MG63 (cell line): ENCODE data around the gene MALRD1. TPM values are rescaled to one million over a fixed set of nuclear protein-coding genes. Genes with fewer than 3 reads are reported as not detected.
"Not testable (repeated sequence)": the region's sequence is repeated elsewhere in the genome, so short reads cannot be mapped to it uniquely, and the experiment has no call there.

ENCODE experiments used
- DNase-seq: peaks from one replicate; pipeline ENCODE4 v3.0.0-alpha.2; 2020
- H3K27me3 ChIP-seq: fragments of 250-450 bp; sonication (Bioruptor Pico); 2 replicates; pipeline ENCODE4 v1.5.1; 2020; ENCODE audit warnings: mild to moderate bottlenecking, moderate library complexity
- H3K36me3 ChIP-seq: fragments of 250-450 bp; sonication (Bioruptor Pico); 2 replicates; pipeline ENCODE4 v1.5.1; 2020; ENCODE audit warnings: mild to moderate bottlenecking, moderate library complexity
- H3K4me3 ChIP-seq: fragments of 250-450 bp; sonication (Bioruptor Pico); 2 replicates; pipeline ENCODE4 v1.5.1; 2020; ENCODE audit warnings: mild to moderate bottlenecking, moderate library complexity
- H3K9me3 ChIP-seq: fragments of 250-450 bp; sonication (Bioruptor Pico); 2 replicates; pipeline ENCODE4 v1.5.1; 2020; ENCODE audit warnings: mild to moderate bottlenecking, moderate library complexity
- total RNA-seq: library from RNA; depleted of rRNA; stranded (reverse); fragments of >200 nt; shearing (Covaris generic); gene quantifications from 2 replicates; pipeline ENCODE4 v1.2.3, GENCODE V29; 2014; ENCODE audit warnings: low replicate concordance

The MALRD1 gene
- total RNA-seq, 1 experiment from 2014 or later = 0.26 TPM

DNA sequence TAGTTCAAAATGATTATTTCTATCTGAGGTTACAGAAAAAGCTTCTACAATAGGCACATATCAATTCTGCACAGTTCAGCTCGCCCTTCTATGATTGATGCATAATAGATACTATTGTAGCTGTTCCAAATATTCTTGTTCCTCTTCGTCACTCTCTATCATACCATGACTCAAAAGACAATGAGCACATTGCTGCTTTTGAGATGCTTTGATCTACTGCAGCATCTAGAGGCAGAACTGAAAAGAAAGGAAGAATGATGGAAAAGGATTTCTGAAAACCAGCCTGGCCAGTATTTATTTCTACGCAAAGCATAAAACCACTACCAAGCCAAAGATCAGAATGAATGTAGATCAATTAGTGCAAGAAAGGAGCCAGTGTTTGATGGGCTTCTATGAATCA is 708.3 kb downstream of the MALRD1 start:
- H3K36me3 ChIP-seq = no peaks in the 10 kb centered on the region
- DNase-seq = no peak
- no peaks in the 10 kb centered on the region for H3K9me3 ChIP-seq
- no peak overlapping the region for H3K4me3 ChIP-seq
- no peaks in the 10 kb centered on the region for H3K27me3 ChIP-seq

DNA sequence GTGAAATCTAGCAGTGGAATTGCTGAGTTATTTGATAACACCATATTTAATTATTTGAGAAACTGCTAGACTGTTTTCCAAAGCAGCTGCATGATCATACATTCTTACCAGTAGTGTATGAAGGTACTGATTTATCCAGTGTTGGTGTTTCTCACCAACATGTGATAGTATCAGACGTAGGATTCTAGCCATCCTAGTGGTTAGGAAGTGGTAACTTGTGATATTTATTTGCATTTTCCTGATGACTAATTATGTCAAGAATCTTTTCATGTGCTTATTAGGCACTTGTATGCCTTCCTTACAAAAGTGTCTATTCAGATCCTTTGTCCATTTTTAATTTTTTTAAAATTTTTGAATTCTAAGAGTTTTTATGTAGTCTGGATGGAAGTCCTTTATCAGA is 713.4 kb downstream of the MALRD1 start:
- Histone ChIP-seq H3K9me3 (no peaks in the 10 kb centered on the region), H3K36me3 (no peaks in the 10 kb centered on the region)
- DNase-seq = no peak

DNA sequence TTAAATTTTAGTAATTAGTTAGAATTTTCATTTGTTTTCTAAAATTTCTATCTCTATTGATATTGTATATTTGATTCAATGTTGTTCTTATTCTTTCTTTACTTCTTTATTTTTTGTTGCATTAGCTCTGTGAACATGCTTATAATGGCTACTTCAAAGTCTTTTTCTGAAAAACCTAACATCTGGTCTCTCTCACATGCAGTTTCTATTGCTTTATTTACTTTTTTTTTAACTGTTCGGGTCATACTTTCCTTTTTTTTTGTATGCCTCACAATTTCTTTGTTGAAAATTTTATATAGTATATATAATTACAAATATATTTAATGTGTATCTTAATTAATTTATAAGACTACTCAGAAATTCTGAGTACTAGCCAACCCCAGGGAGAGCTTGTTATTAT is 715.5 kb downstream of the MALRD1 start:
- DNase-seq = no peak
- Histone ChIP-seq H3K4me3 (no peak overlapping the region), H3K27me3 (no peaks in the 10 kb centered on the region), H3K9me3 (no peaks in the 10 kb centered on the region), H3K36me3 (no peaks in the 10 kb centered on the region)

More for the DNA sequence above, 713.4 kb downstream of the MALRD1 start:
- Histone ChIP-seq H3K27me3 (no peaks in the 10 kb centered on the region), H3K4me3 (no peak overlapping the region)

DNA sequence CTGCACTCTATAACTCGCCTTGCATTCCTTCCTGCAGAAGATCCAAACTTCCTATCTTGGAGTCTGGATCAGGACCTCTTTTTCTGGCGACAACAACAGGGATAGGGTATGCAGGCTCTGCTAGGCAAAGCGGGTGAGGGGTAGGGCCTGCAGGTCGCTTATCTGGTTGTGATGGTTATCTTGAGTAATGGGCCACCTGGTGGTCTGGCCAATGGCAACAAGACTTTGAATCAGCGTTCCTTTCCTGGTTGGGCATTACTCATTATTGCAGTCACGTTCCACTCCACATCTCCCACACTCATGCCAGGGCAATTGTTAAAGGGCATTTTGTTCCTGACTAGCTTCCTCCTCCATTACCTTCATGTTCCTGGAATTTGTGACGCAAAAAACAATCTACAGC is 719.3 kb downstream of the MALRD1 start:
- no peak overlapping the region for H3K4me3 ChIP-seq
- no peaks in the 10 kb centered on the region for H3K9me3 ChIP-seq
- H3K36me3 ChIP-seq = no peaks in the 10 kb centered on the region
- no peaks in the 10 kb centered on the region for H3K27me3 ChIP-seq
- no peak for DNase-seq

DNA sequence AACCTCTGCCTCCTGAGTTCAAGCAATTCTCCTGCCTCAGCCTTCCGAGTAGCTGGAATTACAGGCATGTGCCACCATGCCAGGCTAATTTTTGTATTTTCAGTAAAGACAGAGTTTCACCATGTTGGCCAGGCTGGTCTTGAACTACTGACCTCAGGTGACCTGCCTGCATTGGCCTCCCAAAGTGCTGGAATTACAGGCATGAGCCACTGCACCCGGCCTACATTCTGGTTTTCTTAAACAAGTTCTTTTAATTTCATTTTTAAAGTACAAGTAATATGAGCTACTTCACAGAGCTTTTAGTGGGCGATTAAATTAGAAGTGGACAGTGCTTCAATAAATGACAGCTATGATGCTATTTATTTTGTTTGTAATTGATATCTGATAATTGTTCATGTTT is 721.2 kb downstream of the MALRD1 start:
- not testable (repeated sequence) for H3K36me3 ChIP-seq, H3K4me3 ChIP-seq, DNase-seq, H3K27me3 ChIP-seq, H3K9me3 ChIP-seq

DNA sequence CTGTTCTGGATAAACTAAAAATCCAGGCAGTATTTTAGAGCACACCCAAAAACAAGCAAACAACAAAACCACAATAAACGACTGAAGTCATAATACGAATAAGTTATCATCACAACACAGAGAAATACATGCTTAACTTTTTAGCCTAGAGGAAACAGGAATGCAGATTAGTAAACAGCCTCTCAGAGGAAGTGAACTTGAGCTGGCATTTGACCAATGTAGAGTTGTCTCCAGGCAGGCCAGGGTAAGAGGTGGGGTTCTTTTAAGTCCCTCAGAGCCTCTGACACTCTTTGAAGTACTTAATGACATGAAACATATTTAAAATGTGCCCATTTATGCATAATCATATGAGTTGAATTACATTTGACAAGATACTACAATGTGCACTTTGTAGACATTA is 724.4 kb downstream of the MALRD1 start:
- no peaks in the 10 kb centered on the region for H3K9me3 ChIP-seq
- no peak for DNase-seq
- no peaks in the 10 kb centered on the region for H3K36me3 ChIP-seq
- no peak overlapping the region for H3K4me3 ChIP-seq
- no peaks in the 10 kb centered on the region for H3K27me3 ChIP-seq

DNA sequence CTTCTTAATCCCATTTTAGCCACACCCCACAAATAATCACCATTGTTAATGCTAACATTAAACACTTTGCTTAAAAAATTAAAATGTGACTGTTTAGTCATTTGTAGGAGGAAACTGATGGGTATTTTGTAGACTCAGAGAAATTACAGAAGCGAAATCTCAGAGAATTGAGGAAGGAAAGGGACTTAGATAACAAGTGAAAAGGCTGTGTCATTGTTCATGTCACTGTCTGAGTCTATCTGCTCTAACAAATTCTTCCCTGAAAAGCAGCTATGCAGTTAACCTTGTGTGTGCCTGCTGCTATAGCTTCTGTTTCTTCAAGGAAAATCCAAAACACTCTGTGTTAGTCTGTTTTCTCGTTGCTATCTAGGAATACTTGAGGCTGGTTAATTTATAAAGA is 726.7 kb downstream of the MALRD1 start:
- Histone ChIP-seq H3K27me3 (no peaks in the 10 kb centered on the region), H3K36me3 (no peaks in the 10 kb centered on the region), H3K4me3 (no peak overlapping the region), H3K9me3 (no peaks in the 10 kb centered on the region)
- DNase-seq = no peak

DNA sequence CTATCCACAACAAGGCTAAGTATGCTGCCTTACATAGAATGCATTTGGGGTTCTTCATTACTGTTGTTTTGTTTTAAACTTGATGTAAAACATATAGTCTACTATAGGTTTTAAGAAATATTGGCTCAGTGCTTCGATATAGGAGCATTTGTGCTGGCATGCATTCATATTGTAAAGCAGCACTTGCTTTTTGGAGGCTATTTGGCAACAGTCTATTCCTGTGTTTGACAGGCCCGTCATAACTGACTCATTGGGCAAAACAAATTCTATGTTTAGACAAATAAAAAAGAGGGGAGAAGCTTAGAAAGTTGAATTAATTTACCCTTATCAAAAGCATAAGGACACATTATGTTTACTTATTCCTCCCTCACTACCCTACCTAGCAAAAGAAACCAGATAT is 729.2 kb downstream of the MALRD1 start:
- H3K36me3 ChIP-seq = no peaks in the 10 kb centered on the region
- no peaks in the 10 kb centered on the region for H3K9me3 ChIP-seq
- DNase-seq = no peak
- no peak overlapping the region for H3K4me3 ChIP-seq
- no peaks in the 10 kb centered on the region for H3K27me3 ChIP-seq

DNA sequence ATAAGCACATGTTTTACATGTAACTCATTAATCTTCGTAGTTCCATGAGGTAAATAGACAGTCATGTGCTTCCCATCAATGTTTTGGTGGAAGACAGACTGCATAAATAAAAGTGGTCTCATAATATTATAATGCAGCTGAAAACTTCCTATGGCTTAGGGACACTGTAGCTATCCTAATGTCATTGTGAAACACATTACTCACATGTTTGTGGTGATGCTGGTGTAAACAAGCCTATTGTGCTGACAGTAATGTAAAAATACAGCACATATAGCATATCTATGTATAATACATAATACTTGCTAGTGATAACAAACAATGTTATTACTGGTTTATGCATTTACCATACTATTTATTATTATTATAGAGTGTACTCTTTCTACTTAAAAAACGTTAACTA is 730.4 kb downstream of the MALRD1 start:
- Histone ChIP-seq H3K4me3 (no peak overlapping the region), H3K36me3 (no peaks in the 10 kb centered on the region), H3K9me3 (no peaks in the 10 kb centered on the region), H3K27me3 (no peaks in the 10 kb centered on the region)
- DNase-seq = no peak

DNA sequence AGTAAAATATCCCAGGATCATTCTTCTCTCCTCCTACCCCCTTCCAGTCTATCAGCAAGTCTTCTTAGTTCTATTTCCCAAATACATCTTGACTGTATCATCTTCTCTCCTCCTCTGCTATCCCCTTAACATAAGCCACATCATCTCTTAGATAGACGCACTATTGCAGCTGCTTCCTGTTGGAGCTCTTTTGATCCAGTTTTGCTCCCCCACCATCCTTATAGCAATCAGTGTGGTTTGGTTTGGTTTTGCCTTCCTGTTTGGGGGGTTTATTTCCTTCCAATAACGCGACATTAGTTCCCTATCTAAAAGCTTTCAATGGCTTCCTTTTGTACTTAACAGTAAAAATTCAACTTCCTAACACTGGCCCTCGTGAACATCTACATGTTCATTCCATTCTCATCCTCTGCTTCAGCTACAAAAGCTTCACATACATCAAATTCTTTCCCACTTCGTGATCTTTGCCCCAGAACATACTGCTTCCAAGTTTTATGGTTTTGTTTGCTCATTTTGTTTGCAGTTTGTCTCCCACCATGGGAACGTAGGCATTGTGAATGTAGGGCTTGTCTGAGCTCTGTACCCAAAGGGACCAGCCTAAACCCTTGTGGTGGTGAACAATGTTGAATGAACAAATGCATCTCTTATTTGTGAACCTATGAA is 734.0 kb downstream of the MALRD1 start:
- H3K36me3 ChIP-seq = no peaks in the 10 kb centered on the region
- H3K27me3 ChIP-seq = no peaks in the 10 kb centered on the region
- no peak overlapping the region for H3K4me3 ChIP-seq
- H3K9me3 ChIP-seq = no peaks in the 10 kb centered on the region
- DNase-seq = no peak

DNA sequence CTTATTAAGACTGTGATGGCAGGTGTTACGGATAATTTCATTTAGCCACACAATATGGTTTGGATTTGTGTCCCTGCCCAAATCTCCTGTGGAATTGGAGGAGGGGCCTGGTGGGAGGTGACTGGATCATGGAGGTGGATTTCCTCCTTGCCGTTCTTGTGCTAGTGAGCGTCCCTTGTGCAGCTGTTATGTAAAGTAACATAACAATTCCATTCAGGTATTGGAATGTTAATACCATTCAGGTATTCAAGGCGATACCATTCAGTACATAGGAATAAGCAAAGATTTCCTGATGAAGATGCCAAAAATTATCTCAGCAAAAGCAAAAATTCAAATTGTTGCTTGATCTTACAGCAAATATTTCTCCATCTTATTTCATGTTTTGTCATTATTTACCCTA is 735.1 kb downstream of the MALRD1 start:
- no peak for DNase-seq
- Histone ChIP-seq H3K9me3 (no peaks in the 10 kb centered on the region), H3K4me3 (no peak overlapping the region), H3K27me3 (no peaks in the 10 kb centered on the region), H3K36me3 (no peaks in the 10 kb centered on the region)
